Activated naive CD4-positive, alpha-beta T cell treated with anti-CD3 and anti-CD28 coated beads, Interleukin-2, amount 50 U/mL, for 16 hours (primary cell): ENCODE results near the gene ALAD.
"Not testable (repeated sequence)": the region's sequence is repeated elsewhere in the genome, so short reads cannot be mapped to it uniquely, and the experiment has no call there.

Source experiments
- DNase-seq: peaks from one replicate; pipeline ENCODE4 v3.0.0-alpha.2; 2020

Gene ALAD

DNA sequence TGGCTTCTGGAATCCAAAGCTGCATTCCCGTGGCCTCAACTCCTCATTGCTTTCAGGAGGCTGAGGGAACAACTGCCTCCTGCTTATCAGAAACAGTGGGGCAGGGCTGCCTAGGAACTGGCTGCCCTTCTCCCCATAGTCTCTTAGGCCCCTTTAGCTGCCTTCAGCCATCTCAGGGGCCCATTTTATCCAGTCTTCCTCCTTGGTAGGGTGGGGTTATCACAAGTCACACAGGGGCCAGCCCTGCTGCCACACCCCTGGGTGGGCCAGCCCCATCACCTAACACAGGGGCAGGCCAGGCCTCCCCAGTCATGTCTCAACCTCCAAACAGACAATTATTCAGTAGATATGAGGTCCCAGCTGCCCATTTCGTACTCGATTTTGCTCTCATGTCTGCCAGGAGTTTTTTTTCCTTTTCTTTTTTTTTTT is 3.9 kb downstream of the ALAD start:
- DNase-seq = no peak

DNA sequence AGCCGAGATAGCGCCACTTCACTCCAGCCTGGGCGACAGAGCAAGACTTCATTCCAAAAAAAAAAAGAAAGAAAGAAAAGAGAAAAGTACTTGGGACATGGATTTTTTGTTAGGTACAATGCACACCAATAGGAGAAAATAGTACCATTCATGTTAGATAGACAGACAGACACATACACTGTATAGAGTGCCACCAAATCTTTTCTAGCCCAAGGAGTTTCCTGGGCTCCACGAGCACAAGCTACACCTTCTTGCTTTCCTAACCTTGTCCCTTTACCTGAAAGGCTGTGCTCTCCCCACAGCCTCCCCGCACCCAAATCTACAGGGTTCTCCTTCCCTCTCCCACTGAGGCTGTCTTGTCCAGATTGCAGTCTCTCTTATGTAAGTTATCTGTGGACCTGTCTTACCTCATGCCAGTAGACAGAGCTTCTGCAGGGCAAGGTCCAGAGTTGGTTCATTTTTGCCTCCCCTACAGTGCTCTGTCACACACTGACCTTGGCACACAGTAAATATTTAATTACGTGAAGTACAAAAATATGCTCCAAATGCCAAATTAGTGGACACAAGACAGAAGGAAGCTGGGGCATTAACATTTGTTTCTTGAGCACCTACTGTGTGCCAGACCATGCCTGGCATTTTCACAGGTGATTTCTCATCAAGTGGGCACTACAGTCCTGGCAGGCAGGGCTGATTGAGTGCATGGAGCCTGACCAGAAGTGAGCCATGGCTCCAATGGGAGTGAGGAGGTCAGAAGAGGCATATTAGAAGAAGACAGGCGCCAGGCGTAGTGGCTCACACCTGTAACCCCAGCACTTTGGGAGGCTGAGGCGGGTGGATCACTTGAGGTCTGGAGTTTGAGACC is 5.9 kb downstream of the ALAD start:
- no peak for DNase-seq

DNA sequence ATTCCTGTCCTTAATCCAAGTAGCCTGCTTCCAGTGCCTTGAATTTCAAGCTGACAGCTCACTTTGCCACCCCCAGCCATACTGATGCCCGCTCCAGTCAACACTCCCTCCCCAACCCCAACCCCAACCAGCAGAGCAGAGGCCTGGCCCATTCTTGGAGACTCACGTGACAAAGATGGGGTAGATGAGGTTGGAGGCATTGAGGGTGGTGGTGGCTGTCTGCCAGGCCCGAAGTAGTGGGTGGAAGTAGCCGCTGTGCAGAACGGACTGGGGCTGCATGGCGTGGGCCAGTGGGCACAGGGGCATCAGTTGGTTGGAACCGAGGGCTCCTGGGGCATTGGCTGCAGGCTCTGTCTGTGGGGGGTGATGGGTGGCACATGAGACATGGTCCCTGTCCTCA is 7.8 kb downstream of the ALAD start:
- no peak for DNase-seq

DNA sequence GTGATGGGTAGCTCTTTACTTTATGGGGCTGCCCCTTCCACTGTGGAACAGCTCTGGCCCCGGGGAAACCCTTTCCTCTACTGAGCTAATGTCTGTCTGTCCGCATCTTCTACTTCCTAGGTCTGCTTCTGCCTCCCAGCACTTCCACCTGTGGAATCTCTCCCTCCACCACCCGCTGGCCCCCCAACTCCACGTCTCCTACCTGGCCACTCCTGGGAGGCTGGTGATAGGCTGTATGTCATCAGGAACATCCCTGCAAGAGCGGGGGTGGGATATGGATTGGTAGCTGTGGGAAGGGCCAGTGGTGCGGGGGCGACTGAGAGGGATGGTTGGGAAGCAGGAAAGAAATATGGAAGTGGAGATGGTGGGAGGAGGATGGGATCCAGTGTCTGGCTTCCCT is 9.2 kb downstream of the ALAD start:
- no peak for DNase-seq

DNA sequence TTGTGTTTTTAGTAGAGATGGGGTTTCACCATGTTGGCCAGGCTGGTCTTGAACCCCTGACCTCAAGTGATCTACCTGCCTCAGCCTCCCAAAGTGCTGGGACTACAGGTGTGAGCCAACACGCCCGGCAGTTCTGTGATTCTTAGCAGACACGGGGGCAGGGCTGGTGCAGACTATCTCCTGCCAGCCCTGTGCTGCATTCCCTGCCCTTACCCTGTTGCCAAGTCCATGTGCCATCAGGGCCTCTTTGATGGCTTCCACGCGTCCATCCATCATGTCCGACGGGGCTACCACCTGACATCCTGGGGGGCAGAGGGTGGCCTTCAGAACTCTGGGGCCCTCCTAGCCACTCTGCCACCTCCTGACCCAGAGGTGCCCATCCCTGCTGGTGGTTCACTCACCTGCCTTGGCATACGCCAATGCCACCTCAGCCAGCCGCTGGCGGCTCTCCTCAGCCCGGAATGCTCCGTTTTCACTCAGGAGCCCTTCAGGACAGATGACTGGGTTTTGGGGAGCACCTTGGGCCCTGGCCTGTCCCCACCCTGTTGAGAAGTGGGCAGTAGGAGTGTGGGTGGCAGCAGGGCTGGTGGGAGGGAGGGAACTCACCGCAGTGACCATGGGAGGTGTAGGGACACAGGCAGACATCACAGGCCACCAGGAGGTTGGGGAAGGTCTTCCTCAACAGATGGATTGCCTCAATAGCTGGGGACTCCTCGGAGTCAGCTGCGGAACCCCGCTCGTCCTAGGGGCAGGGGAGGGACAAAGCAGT is 10.7 kb downstream of the ALAD start:
- no peak for DNase-seq

DNA sequence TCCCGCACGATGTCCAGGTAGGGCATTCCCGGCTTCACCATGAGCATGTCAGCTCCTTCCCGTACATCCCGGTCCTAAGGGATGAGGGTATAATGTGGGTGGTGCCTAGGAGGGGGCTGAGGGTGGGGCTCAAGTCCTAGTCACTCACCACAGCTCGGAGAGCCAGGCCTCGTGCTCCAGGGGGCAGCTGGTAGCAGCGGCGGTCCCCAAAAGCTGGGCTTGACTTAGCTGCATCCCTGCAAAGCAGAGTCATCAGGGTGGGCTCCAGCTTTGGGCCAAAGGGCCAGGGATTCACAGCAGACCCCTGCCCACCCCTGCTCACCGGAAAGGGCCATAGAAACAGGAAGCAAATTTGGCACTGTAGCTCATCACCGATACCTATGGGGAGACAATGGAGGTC is 11.6 kb downstream of the ALAD start:
- DNase-seq = no peak

DNA sequence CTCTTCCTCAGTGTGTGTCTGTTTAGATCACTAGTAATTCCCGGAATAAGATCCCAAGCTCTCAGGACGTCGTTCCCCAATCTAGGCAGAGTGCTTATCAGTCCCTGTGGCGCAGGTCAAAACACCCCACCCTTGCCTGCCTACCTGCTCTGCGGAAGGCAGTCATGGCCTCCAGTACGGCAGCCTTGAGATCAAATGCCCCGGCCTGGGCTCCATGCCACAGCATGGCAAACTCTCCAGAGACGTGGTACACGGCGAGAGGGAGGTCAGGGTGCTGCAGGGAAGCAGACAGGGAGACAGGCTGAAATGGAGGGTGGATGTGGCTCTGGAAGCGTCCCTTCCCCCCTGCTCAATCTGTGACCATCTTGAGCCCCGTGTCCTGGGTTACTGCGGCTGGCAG is 12.3 kb downstream of the ALAD start:
- DNase-seq = no peak

DNA sequence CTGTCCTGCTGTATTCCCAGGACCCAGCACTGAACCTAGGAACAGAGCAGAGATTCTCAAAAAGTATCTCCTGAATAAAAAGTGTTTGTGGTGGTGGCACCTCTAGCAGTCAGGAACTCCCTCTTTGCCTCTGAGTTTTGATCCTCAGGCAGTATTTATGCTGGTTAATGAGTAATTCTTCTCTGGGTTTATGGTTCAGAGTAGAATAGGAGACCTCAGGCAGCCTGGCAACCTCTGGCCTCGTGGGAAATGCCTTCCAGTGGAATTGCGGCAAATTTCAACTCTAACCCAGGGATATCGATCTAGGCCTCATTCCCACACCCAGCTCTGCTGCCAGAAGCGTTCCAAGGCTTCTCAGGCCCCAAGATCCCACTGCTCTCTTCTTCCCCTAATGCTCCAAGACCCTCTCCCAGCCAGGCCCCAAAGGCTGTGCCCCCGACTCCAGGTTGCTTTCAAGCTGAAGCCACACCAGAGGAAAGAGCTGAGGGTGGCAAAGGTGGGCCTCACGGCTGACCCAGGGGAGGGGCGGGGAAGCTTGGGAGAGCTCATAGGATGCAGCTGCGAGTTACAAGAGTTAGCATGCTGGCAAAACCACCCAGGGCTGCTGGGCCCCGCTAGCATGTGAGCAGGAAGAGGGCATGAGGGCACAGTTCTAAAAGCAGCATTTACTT is 13.4 kb downstream of the ALAD start:
- no peak for DNase-seq

DNA sequence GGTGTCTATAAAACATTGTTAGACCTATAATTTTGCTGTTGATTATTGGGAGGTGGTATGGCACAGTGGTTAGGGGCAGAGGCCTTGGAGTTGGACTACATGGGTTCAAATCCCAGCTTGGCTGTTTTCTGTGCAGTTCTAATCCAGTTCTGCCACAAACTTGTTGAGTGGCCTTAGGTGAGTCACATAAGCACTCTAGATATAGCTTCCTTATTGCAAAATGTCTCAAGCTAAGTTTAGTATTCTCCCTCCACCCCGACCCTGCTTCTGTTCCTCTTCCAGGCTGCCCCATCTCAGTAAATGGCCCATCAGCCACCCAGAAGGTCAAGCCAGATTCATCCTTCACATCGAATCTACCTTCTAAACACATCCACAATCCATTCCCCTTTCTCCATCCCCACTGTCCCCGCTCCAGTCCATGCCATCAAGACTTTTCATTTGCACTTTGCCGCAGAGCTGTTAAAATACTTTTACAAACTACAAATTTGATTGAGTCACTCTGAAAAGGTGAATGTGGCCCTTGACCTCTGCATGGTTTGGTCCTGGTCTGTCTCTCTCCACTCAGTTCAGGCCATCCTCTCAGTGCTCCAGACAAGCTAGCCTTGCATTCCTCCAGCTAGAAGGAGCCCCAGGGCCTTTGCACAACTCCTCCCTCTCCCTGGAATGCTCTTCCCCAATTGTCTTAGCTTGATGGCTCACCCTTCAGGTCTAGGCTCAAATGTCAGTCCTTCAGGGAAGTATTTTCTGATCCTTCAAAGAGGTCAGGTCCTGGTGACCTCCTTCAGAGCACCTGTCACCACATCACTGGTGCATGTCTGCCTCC is 14.3 kb downstream of the ALAD start:
- no peak for DNase-seq

DNA sequence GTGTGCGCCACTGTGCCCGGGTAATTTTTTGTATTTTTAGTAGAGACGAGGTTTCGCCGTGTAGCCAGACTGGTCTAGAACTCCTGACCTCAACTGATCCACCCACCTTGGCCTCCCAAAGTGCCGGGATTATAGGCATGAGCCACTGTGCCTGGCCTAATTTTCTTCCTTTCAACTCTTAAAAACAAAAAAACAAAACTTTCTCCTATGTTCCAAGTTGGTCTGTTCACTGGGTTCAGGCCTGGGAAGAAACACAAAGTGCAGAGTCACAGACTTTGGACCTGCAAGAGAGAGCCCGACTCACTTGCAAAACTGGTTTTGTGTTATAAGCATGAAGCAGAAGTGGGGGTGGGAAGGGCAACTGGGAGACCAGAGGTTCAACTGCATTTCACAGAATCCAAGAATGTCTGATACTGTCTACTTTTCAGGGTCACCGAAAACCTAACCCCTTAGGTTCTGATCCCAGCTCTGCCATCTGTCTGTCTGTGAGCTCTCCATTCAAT is 19.1 kb downstream of the ALAD start:
- no peak for DNase-seq

DNA sequence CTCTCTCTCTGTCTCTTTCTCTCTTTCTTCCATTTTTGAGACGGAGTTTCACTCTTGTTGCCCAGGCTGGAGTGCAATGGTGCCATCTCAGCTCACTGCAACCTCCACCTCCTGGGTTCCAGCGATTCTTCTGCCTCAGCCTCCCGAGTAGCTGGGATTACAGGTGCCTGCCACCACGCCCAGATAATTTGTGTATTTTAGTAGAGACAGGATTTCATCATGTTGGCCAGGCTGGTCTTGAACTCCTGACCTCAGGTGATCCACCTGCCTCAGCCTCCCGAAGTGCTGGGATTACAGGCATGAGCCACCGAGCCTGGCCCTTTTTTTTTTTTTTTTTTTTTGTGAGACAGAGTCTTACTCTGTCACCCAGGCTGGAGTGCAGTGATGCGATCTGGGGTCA is 19.6 kb downstream of the ALAD start:
- DNase-seq = not testable (repeated sequence)

DNA sequence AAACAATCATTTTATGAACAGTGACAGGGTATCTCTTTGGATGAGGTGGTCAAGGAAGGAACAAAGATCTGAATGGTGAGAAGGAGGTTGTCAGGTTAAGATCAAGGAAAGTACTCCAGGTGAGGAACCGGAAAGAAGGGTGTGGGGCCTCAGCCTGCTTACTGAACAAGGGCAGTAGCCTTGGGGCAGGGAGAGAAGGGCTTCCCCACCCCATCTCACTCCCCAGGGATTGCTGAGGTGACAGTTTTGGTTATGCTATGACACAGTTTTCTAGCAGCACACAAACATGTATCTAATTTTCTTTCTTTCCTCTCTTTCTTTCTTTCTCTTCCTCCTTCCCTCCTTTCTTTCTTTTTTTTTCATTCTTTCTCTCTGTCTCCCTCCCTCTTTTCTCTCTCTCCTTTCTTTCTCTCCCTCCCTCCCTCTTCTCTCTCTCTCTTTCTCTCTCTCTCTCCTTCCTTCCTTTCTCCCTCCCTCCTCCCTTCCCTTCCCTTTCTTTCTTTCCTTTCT is 20.2 kb downstream of the ALAD start:
- no peak for DNase-seq

DNA sequence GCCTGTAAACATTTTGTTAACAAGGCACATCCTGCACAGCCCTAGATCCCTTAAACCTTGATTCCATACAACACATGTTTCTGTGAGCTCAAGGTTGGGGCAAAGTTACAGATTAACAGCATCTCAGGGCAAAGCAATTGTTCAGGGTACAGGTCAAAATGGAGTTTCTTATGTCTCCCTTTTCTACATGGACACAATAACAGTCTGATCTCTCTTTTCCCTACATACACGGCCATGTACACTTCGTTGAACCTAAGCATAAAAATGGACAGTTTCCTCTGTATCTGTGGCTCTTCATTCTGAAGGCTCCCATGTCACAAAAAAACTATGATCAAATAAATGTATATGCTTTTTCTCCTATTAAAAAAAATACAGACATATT is 21.3 kb downstream of the ALAD start:
- DNase-seq = not testable (repeated sequence)

DNA sequence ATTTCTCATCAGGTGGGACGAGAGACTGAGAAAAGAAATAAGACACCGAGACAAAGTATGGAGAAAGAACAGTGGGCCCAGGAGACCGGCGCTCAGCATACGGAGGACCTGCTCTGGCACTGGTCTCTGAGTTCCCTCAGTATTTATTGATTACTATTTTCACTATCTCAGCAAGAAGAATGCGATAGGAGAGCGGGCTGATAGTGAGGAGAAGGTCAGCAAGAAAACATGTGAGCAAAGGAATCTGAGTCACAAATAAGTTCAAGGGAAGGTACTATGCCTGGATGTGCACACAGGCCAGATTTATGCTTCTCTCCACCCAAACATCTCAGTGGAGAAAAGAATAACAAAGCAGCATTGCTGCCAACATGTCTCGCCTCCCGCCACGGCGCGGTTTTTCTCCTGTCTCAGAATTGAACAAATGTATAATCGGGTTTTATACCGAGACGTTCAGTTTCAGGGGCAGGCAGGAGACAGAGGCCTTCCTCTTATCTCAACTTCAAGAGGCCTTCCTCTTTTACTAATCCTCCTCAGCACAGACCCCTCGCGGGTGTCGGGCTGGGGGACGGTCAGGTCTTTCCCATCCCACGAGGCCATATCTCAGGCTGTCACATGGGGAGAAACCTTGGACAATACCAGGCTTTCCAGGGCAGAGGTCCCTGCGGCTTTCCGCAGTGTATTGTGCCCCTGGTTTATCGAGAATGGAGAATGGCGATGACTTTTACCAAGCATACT is 21.8 kb downstream of the ALAD start:
- DNase-seq = not testable (repeated sequence)

DNA sequence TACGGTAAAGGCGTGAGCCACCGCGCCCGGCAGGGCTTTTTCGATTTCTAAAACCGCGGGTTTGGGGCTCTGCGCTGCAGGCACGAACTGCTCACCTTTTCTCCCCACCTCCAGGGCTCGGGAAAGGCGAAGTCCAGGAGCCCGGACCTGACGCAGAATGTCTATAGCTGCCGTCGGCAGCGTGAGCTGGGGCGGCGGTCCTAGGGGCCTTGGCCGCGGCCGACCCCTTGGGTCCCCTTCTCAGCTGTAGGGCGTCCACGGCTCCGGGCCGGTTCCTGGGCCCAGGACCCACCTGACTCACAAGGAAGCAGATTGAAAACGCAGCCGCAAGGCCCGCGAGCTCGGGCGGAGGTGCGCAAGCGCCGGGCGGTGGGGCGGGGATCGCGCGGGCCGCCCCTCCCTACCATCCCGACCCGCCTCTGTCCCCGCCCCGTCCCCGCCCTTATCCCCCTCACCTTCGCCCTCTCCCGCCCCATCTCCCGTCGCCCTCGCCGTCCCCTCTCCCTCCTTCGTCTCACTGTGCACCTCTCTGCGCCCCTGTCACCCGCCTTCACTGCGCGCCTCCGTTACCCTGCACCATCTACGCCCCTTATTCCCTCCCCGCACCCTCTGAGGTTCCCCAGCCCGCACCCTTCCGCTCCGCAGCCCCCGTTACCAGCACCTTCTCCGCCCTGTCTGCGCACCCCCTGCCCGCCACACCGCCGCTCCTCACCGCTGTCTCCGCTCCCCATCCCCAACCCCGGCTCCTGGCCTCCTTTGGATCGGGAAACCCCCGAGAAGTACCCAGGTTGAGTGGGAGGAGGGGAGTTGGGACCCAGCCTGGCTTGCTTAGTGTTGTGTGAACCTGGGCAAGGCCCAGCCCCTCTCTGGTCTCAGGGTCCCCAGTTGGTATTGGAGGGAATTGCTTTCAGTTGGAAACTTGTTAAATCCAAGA is 24.2 kb downstream of the ALAD start, which contains the start of gene HDHD3:
TSS of gene HDHD3 (minus strand) at position 353 of the 934 bp plus-strand sequence. CDS start 2,632 bp downstream, outside the sequence.
- peak; percentile 72 for DNase-seq

DNA sequence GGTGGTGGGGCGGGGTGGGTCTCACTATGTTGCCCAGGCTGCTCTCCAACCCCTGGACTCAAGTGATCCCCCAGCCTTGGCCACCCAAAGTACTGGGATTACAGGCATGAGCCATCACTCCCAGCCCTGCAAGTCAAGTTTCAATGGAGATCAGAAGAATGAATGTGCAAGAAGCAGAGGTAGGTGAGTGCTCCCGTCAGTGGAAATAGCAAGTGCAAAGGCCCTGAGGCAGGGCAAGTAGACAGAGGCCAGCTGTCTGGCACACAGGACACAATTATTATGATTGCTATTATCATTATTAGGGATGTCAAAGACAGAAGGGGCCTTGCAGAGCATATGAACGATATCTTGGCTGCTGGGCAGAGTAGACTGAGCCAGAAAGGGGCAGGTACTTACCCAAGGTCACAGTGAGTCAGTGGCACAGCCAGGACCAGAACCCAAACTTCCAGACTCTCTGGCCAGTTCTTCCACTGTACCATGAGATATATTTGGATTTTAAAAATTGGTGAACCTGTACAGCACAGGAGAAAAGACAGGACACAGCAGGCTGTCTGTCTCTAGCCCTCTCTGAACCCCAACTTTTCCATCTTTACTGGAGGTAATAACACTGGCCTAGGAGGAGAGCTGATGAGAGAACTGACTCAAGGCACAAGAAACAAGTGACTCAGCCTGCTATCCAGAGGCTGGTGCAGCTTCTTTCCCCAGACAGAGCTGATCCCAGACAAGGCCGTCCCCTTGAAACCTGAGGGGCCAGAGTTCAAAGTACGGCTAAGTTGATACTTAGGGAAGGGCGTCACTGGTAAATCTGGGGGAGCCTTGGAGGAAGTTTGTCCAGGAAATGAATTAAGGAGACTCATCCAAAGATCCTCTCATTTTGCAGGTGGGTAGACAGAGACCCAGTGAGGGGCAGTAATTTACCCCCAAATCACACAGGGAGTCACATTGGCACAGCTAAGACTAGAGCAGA is 25.7 kb downstream of the ALAD start:
- no peak for DNase-seq

DNA sequence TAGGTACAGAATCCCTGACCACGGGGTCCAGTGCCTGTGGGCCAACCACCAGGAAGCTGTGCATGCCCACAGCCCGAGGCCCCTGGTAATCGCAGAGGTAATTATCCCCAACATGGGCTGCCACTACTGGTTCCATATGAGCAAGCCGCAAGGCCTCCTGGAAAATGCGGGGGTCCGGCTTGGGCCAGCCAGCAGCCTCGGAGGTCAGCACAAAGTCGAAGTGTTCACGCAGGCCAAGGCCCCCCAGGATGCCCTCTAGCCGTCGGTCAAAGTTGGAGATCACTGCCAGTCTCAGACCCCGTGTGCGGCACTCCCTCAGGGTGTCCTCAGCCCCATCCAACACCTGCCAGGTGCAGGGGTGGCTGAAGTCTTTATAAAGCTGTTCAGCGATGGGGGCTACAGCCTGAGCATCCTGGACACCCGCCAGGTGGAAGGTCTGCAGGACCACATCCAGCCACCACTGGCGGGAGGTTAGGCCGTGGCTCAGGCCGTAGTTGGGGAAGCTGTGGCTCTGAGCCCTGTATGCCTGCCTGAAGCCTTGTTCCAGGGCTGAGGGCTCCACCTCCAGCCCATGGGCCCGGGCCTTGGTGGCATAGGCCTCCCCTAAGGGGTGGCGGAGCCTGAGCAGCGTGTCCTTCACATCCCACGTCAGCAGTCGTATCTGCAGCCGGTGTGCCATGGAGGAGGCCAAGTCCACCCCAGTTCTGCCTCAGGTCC is 27.2 kb downstream of the ALAD start:
- no peak for DNase-seq

DNA sequence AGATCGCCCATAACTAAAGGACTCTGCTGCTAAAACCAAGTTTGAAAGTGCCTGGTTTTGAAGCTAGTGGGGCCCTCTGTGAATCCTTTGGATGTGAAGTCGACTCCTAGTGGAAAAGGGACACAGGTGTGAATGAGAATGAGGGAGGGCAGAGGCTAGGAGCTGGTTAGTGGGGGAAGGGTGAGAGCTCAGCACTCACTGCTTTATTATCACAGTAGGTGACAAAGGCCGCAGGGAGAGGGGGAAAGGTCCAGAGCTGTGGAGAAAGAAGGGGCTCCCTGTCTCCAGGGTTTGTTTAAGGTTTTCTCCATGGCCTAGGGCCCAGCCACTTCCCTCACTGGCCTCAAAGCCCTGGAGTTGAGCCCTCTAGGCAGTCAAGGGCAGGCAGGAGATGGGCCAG is 27.8 kb downstream of the ALAD start:
- no peak for DNase-seq
